GM18861 (cell line): ENCODE data around the gene SNED1.

Source experiments
- ATAC-seq: cut with Tn5 transposase; IDR thresholded peaks from one replicate; pipeline ENCODE4 v1.9.1; 2021; ENCODE audit not compliant: unreplicated experiment

Gene SNED1

GRCh38 chr2:241066171-241066892, 67.9 kb downstream of the SNED1 start:
- ATAC-seq, result no peak

DNA sequence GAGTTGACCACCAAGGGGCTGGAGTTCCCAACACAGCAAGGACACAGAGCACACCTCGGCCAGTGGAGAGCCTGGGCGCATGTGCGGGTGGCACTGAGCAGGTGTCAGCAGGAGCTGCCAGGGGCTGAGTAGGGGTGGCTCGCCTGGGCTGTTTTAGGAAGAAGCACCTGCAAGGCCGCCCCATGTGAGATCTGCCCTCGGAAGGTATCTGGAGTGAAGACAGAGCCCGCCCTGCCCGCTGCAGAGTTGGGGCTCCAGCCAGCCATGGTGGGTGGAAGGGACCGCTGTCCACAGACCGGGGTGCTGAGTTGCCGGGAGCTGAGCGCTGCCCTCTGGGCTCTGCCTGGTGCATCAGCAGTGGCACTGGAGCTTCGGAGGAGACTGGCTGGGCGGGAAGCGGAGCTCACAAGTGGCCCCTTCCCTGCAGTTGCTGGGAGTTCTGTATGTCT, 68.5 kb downstream of the SNED1 start:
- ATAC-seq, result no peak

DNA sequence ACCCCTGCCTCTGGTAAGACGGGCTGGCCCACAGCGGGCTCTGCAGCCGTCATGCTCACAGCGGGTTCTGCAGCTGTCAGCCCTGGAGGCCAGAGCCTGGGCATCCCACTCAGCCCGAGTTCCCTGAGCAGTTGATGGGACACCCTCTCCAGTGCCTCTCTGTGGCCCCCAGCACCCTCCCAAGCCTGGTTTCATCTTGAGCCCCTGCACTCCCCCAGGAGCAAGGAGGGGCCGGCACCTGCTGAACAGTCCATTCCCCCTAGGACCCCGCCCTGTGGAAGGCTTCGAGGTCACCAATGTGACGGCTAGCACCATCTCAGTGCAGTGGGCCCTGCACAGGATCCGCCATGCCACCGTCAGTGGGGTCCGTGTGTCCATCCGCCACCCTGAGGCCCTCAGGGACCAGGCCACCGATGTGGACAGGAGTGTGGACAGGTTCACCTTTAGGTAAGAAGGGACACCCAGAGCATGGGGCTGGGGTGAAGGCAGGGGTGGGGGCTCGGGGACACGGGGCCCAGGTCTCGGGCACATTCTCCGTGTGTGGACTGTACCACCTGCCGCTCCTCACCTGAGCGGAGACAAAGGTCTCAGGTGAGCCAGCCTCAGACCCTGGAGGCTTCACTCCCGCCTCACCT, 69.2 kb downstream of the SNED1 start:
- ATAC-seq, result no peak

DNA sequence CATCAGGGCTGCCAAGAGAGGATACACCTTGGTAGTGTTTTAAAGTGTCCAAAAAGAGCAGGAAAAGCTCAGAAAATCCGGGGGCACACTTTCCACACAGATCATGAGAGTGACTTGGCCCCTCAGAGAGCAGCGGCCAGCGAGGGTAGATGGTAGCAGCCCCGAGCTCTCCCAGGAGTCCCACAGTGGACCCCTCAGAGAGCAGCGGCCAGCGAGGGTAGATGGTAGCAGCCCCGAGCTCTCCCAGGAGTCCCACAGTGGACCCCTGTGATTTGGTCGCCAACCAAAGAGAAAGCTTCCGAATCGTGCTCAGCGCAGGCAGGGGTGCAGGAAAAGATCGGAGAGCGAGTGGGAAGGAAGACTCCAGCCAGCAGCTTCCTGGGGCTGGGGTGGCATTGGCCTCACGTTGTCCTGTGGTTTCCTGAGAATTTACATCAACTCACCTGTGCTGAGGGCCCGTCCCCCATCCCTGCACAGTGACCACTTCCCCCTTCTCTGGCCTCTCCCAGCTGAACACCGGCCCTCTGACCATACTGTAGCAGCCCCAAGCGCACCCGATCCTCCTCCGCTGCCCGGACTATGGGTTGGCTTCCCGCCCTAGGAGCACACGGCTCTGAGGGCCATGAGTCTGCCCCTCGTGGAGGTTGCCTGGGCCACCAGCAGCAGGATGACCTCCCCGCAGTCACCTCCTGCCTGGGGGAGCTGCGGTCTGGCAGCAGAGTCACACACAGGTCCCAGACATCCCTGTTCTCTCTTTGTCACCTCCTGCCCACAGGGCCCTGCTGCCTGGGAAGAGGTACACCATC, 69.9 kb downstream of the SNED1 start:
- ATAC-seq, result no peak

DNA sequence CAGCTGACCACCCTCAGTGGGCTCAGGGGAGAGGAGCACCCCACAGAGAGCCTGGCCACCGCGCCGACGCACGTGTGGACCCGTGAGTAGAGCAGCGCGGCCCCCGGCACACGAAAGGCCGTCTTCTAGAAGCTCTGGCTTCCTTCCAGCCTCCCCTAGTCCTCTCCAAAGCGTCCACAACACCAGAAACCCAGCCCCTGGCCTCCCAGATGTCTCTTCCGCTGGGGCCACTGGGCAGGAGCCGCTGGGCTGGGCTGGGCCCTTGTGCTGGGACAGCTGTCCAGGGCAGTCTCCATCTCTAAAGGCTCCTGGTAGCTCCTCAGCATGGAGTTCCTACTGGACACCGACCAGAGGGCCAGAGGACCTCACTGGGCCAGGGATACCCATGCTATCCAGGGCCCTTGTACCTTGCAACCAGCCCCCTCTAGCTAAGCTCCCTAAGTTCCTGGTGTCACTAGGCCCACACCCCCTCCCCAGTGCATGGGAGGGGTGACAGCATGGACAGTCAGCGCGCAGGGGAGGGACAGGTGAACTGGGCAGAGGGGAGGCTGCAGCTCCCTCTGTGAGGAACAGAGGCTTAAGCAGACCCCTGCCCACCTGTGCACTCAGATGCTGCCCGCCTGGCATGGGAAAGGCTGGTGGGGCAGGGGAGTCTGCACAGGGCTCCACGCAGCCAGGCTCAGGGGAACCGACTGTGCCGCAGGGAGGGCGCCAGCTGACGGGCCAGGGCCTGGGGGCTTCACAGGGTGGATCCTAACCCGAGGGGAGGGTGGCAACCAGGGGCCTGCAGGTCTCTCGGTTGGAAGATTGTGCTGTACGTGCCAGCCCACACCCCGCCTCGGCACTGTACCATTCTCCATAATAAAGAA, 70.8 kb downstream of the SNED1 start:
- ATAC-seq, result no peak

GRCh38 chr2:241069821-241070281, 71.4 kb downstream of the SNED1 start:
- no peak for ATAC-seq

DNA sequence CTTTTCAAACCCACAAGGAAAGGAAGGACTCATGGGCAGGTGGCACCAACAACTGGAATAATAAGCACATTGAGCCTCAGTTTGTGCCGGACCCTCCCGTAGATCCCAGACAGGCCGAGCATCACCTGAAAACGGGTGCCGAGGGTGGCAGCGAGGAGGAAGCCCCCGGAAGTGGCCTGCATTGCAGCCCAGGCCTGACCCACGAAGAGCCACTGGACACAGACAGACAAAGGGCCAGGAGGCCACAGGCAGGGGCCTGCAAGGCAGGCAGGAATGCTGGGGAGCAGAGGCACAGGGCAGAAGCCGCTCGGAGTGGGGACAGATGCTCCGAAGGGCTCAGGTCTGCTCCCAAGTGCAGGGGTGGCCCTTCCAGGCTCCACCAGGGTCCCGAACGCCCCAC, 71.9 kb downstream of the SNED1 start:
- no peak for ATAC-seq

DNA sequence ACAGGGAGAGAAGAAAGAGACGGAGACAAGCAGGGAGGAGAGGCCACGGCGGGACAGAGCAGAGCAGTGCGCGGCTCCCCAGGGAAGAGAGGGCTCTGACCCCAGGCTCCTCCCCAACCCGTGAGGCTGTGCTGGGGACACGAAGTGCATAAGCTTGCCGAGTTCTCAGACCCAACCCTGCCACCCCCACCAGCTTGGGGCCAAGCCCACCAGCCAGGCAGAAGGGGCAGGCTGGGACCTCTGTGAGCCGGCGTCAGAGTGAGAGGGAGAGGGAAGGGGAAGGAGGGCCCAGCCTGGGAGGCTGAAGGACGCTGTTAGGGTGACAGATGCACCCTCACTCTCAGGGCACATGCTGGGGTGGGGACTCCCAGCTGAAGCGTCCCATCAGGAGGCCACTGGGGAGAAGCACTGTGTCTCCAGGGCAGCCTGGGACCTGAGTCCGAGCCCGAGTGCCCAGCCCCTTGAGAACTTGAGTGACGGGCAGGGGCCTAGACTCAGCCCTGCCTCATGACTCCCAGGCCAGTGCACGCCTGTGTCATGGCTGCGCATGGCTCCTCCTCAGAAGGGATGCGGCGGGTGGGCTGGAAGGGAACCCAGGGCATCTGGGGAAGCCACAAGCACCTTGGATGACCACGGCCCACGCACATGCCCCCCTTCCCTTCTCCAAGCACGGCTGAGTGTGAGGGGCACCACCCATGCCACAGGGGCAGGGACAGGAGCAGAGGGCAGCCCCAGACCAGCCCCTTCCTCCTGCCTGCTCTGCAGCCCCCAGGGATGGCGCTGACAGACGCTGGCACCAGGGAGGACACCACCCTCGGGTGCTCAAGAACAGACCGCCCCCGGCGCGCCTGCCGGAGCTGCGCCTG, 72.6 kb downstream of the SNED1 start:
- no peak for ATAC-seq

DNA sequence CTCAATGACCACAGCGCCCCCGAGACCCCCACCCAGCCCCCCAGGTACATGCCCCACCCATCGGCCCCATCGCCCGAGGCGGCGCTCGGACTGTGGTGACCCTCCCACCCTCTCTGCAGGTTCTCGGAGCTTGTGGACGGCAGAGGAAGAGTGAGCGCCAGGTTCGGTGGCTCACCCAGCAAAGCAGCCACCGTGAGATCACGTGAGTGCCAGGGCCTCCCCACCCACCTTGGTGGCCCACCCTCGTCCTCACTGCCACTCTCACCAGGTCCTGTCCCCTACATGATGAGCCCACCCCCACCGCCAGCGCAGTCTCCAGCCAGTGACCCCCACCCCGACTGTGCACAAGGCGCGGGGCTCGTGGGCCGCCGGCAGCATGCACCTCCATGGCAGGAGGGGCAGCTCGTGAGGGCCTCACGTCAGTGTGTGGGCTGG, 73.3 kb downstream of the SNED1 start:
- ATAC-seq, result no peak

DNA sequence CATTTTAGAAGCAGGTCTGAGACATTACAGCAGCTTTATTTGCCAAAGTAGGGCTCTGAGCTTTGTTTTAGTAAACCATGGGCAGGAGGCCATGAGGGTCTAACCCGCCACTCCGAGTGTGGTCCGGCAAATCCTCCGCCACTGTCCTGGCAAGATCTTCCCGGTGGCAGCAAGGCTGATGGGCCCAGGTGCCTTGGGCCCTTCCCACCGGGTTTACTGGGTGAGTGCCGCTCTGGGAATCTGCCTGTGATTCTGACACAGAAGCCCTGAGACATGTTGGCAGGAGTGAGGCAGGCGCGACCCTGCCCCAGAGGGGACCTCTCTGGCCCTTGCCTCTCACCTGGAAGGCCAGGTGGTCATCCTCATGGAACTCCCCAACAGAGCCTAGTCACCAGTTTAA, 73.7 kb downstream of the SNED1 start:
- no peak for ATAC-seq

GRCh38 chr2:241072553-241073165, 74.2 kb downstream of the SNED1 start:
- no peak for ATAC-seq

GRCh38 chr2:241073166-241074064, 75.0 kb downstream of the SNED1 start:
- ATAC-seq, result no peak

DNA sequence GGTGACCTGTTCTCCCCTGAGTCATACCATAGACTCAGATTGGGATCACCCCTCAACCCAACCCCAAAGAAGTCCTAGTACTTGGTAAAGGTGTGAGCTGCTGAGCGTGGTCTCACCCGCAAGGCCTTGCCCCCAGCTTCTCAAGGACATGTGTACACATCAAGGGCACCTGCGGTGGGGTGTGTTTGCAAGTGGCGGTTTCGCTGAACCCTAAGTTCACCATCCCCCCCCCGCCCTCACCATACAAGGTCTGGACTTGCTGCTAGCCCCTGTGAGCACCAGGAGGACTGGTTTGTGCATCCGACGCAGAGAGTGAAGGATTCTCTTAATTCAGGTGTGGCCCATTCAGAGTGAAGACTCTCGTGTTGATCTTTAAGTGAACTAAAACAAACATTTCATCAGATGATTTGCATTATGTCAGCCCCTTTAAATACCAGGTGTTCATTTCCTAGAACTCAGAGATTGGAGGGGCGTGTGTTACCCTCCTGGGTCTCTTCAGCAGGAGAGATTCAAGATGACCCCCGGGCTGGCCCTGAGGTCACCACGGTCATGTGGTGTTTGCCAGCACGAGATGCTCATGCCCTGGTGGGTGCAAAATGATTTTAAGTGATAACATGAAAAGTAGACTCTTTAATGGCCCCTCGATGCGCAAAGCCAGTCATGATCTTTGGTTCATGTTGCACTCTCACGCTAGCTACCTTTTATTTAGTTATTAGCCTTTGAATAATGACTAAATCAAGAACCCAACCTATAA, 75.8 kb downstream of the SNED1 start:
- no peak for ATAC-seq

DNA sequence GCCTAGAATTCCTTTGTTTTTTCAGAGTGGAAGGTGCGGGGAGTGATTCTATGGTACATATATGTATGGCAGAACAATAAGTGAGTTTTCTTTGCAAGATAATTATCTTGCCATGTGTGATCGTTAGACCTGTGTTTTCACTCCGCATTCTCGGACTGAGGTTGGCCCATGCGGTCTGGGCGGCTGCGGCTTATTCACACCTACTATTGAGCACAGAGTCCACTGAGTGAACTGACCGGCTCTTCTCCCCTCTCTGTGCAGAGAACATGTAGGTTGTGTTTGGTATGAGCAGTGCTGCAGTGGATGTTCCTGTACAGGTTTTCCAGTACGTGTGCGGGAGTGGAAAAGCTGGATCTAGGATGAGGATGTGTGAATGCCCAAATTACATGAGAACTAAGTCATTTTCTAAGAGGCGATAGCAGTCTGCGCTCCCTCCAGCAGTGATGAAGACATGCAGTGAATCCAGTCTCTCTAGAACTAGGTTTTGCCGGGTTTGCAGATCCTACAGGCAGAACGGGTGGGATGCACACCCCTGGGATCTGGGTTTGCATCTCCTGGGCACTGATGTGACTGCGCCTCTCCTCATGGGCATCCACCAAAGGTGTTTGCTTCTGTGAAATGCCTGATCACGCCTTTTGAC, 76.6 kb downstream of the SNED1 start:
- no peak for ATAC-seq

GRCh38 chr2:241080405-241081189, 82.2 kb downstream of the SNED1 start:
- no peak for ATAC-seq

DNA sequence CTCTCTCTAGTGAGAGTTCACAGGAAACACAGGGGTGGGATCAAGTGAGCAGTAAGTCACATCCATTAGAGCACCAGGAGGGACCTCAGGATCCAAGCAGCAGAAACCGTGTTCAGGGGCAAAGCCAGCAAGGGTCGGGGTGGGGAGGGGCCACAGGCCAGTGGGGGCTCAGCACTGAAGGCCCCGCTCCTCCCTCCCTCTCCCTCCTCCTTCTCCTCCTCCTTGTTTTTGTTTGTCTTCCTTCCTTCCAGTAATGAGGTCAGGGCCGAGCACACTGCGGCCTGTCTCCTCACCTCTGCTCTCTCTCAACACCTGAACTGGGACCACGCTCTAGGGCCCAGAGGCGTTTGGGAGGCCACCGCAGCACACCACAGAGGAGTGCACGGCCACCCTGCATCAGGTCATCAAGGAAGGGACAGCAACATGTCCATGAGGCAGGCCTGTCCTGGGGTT, 82.8 kb downstream of the SNED1 start:
- ATAC-seq, result no peak
